Measurements from ENCODE around the gene CRISP2. TPM values are rescaled to one million over a fixed set of nuclear protein-coding genes. Genes with fewer than 3 reads are reported as not detected.
A peak's percentile ranks its signal among the peaks of the same experiment; 100 is the strongest.

The CRISP2 gene
- total and polyA plus RNA-seq, 9 of the 15 experiments (the other 6 are each of a cell fraction or from before 2014, with no cell fraction given): not detected

- TF ChIP-seq FOXK2 (conservative IDR thresholded peaks at IDR 0.05 in 1 of 2, IDR thresholded peaks at IDR 0.05 in 1 of 2; ENCODE audit: low read depth in 2 of 2) (peak; percentile 26 to 50; a peak in 1 of 4 replicates), ZNF395 (CRISPR knock-in tag; IDR thresholded peaks at IDR 0.05) (peak; percentile 67; the same call in 1 of the 2 replicates), DPF2 (IDR thresholded peaks at IDR 0.05) (peak; percentile 98), TCF7 (IDR thresholded peaks at IDR 0.05; ENCODE audit: borderline replicate concordance) (no peak), CBX5 (IDR thresholded peaks at IDR 0.05; ENCODE audit: borderline replicate concordance, low read depth) (peak; percentile 76; the same call in 1 of the 2 replicates), TBL1XR1 (IDR thresholded peaks at IDR 0.05; ENCODE audit: low read length in 2 of 2) (peak; percentile 46 to 84; a peak in 2 of 4 replicates), ZNF263 (CRISPR knock-in tag; IDR thresholded peaks at IDR 0.05; ENCODE audit: borderline replicate concordance) (no peak), MAFK (IDR thresholded peaks at IDR 0.05; ENCODE audit: low read length) (peak; percentile 48), AFF4 (CRISPR knock-in tag; IDR thresholded peaks at IDR 0.05) (peak; percentile 40; the same call in 1 of the 2 replicates), TARDBP (IDR thresholded peaks at IDR 0.05) (peak; percentile 47; the same call in 1 of the 2 replicates), ZNF639 (CRISPR knock-in tag; conservative IDR thresholded peaks at IDR 0.05 in 1 of 2, IDR thresholded peaks at IDR 0.05 in 1 of 2) (peak in 1 of 2 experiments; percentile 50; a peak in 1 of 4 replicates), E2F1 (CRISPR knock-in tag; IDR thresholded peaks at IDR 0.05) (no peak), TFAM (CRISPR knock-in tag; conservative IDR thresholded peaks at IDR 0.05) (no peak), ZNF592 (IDR thresholded peaks at IDR 0.05) (peak; percentile 68), RCOR1 (IDR thresholded peaks at IDR 0.05; ENCODE audit: borderline replicate concordance in 1 of 2, low read depth in 2 of 2, low read length in 2 of 2) (peak in 1 of 2 experiments; percentile 86; a peak in 2 of 4 replicates)
These were observed 22.7 kb upstream of the CRISP2 start (continued) for GRCh38 chr6:49736017-49736508.
